GM10847 (cell line): Measurements from ENCODE around the gene MMP2.

Experiments
- POLR2A ChIP-seq: IDR thresholded peaks from 2 replicates; pipeline ENCODE4 v1.6.1; 2011; ENCODE audit not compliant: insufficient read length; ENCODE audit errors: extremely low read depth

Gene MMP2

DNA sequence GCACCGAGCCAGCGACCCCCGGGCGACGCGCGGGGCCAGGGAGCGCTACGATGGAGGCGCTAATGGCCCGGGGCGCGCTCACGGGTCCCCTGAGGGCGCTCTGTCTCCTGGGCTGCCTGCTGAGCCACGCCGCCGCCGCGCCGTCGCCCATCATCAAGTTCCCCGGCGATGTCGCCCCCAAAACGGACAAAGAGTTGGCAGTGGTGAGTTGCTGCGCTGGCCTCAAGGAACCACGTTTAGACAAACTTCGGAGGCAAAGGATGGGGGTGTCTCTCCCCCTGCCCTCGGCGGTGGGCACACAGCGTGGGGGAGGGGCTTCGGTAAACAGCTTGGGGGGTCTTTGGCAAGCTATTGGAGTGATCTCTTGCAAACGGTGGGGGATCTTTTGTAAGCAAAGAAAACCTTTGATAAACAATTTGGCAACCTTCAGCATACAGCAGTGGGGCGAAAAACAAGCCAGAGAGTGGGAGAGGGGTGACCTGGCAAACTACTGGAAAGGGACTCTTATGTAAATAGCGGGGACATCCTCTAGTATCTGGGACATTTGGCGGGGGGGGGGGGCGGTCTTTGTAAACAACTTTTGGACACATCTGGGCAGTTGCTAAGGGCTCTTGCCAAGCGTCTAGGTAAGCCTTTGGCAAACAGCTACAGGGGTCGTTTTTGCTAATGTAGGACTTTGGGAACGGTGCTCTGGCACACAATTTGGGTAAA, 587 bp downstream of the MMP2 start:
- TF ChIP-seq POLR2A, result no peak

DNA sequence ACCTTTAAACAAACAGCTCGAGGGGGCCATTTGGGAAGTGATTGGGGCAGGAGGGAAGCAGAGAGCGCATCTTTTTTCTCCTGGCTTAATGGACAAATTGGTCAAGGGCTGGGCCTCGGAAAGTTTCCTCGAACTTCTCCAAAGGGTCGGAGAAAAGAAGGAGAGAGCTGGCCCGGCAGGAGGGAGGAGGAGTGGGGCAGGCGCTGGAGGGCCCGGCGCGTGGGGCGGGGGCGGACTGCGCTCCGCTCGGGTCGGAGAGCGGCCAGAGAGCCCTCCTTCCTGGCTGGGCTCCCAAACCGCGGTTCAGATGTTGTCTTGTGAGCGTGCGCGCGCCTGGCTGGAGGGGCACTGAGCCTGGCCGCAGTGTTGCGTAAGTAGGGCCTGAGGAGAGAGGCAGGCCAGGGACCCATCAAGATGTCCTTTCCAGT, 1.2 kb downstream of the MMP2 start:
- no peak for TF ChIP-seq POLR2A

DNA sequence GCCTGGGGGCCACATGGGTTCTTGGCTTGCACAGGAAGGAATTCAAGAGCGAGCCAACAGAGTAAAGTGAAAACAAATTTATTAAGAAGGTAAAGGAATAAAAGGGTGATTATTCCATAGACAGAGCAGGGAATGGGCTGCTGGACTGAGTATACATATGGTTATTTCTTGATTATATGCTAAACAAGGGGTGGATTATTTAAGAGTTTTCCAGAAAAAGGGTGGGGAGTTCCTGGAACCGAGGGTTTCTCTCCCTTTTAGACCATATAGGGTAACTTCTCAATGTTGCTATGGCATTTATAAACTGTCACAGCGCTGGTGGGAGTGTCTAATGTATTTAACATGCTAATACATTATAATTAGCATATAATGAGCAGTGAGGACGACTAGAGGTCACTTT, 2.0 kb downstream of the MMP2 start:
- no peak for TF ChIP-seq POLR2A

DNA sequence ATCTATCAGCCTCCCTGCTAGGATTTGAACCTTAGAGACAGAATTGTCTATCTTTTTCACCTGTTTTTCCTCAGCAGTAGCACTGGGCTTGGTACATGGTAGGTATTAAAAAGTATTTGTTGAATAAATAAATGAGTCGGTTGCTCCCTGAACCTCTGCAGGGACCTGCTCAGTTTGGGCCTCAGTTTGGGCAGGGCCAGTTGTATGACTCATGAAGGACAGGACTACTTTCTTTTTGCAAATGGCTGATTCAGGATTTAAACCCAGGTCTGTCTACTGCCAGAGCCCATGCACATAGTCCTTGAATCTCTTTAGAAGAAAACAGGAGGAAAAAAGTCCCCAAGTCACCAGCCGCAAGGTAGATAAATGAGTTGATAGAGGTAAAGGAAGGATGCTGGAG, 3.1 kb downstream of the MMP2 start:
- no peak for TF ChIP-seq POLR2A

DNA sequence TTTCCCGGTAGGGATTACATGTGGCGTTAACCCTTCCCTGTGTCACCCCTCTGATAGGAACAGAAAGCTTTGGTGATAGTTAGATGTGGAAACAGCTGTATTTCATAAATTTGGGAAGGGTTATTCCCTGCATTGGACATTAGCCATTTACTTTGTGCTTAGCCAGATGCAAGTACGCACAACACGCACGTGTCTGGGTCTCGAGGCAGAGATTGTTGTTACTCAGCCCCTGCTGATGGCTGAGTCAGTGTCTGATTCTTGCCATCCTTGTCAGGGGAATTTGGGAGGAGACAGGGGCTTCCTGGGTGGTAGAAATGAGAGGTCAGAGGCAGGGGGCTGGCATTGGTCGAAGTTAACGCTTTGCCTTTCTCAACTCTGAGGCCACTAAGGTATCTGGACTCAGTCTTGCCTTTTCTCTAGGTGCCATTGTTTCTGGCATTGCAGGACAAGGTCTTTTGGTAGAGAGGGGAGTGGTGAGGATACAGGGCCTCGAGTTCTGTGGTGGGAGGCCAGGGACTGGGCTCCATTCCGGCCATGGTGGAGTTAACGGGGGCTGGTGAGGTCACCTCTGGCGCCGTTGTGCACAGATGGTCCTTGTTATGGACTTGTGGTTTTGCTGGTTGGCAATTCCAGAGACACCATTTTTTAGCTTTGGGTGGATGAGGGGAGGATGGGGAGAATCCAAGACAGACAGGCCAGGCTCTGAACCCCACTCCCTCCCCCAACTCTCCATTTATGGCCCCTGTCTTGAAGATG, 8.2 kb downstream of the MMP2 start:
- no peak for TF ChIP-seq POLR2A

DNA sequence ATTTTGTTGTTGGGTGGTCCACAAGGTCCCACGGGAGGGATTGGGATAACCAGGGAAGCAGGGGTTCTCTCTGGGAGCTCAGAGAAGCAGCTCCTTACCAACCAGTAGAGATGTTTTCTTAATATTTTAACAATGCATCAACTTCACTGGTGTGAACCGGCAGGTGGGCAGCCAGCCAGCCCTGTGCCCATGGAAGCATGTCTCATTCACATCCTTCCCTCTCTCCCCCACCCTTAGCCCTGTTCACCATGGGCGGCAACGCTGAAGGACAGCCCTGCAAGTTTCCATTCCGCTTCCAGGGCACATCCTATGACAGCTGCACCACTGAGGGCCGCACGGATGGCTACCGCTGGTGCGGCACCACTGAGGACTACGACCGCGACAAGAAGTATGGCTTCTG, 9.3 kb downstream of the MMP2 start:
- TF ChIP-seq POLR2A, result no peak

DNA sequence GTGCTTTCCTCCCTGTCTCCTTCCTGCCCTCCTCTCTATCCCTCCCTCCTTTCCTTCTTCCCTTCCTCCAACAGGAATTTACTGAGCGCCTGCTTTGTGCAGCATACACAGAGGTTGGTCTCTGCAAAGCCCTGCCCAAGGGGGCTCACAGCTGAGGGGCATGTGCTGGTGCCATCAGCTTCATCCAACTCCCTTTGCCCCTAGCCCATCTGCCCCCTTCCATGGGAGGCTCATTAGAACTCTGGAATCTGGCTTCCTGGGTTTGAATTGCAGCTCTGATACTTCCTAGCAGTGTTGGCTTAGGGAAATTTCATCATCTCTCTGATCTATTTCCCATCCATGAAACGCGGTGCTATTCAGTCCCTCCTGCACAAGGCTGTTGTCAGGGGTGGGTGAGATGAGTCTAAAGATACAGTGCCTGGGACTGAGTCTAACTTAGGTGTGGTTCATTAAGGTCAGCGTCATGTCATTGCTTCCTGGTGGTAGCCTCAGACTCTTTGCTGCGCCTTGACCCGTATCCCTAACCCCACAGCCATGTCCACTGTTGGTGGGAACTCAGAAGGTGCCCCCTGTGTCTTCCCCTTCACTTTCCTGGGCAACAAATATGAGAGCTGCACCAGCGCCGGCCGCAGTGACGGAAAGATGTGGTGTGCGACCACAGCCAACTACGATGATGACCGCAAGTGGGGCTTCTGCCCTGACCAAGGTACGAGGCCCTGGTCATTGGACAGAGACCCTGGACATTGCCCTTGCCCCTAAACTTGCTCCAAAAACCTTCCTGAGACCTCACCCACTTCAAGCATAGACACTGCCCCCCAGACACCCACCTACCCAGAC, 10.3 kb downstream of the MMP2 start:
- TF ChIP-seq POLR2A, result no peak

DNA sequence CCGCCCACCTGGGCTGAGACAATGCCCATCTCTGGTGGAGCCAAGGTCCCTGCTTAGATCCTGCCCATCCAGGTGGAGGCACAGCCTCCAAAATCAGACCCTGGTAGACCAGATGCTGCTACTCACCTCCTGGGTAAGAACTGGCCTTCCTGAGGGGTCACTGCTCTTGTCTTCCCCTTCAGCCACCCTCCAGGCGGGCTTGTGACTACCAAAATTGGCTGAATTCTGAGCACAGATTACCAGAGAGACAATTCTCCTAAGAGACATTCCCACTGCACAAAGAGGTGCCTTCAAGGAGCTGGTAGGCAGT, 10.9 kb downstream of the MMP2 start:
- TF ChIP-seq POLR2A, result no peak

DNA sequence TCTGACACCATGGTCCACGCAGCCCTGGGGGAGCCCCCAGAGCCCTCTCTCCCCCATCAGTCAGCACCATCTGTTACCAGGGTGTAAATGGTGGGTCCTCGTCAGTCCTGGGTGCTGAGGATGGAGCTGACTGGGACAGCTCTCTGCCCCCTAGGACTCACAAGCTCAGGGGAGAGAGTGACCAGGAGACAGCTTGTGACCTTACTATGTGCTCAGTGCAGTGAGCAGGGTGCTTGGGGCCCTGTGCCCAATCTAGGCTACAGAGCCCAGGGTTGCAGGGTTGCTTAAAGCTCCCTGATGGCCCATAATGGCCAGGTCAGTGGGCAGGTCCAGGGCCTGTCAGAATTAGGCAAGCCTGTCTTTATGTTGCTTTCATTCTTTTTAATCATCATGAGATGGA, 11.3 kb downstream of the MMP2 start:
- TF ChIP-seq POLR2A, result no peak

DNA sequence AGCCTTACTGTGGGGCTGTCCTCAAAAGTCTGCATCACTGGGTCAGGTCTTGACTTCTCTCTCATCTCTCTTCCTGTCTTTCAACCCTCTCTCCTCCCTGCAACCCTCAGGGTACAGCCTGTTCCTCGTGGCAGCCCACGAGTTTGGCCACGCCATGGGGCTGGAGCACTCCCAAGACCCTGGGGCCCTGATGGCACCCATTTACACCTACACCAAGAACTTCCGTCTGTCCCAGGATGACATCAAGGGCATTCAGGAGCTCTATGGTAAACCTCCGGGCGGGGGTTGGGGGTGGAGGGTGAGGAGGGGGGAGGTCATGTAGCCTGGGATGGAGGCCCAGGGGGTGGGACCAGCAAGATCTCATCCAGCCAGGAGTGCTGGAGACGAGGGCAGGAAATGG, 12.7 kb downstream of the MMP2 start:
- no peak for TF ChIP-seq POLR2A

DNA sequence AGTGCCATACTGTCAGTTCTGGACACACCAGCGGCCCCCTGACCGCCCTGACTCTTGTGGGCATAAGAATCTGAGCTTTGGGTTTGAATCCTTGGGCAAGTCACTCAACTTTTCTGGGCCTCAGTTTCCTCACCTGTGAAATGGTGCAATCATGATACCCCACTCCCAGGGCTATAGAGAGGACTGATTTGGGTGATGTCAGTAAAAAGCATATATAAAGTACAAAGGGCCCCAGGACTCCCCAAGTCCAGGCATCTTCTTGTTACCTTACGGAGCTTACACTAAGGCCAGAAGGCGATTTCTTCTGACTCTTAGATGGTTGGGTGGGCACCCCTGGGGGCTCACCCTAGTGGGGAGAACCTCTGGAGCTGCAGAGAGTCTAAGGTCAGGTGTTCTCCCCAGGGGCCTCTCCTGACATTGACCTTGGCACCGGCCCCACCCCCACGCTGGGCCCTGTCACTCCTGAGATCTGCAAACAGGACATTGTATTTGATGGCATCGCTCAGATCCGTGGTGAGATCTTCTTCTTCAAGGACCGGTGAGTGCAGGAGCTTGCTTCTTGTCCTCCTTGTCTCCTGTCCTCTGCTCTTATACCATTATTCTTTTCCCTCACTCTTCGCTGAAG, 13.9 kb downstream of the MMP2 start:
- TF ChIP-seq POLR2A, result no peak

DNA sequence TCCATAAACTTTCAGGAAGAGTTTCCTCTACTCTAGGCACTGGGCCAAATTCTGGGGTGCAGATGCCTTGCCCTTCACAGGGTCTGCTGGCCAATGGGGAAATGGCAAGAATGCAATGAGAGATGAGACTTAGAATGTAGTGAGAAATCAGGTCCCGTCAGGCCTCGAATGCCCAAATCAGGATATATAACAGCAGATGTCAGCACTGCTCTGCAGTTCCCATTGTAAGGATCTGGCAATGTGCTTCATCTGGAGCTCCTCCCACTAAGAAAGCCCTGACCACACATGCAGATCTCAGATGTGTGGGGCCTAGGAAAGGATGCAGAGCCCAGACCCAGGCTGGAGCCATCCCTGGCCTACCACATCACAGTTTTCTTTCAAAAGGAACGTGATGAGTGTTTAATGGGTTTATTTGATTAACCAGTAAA, 16.0 kb downstream of the MMP2 start:
- TF ChIP-seq POLR2A, result no peak

DNA sequence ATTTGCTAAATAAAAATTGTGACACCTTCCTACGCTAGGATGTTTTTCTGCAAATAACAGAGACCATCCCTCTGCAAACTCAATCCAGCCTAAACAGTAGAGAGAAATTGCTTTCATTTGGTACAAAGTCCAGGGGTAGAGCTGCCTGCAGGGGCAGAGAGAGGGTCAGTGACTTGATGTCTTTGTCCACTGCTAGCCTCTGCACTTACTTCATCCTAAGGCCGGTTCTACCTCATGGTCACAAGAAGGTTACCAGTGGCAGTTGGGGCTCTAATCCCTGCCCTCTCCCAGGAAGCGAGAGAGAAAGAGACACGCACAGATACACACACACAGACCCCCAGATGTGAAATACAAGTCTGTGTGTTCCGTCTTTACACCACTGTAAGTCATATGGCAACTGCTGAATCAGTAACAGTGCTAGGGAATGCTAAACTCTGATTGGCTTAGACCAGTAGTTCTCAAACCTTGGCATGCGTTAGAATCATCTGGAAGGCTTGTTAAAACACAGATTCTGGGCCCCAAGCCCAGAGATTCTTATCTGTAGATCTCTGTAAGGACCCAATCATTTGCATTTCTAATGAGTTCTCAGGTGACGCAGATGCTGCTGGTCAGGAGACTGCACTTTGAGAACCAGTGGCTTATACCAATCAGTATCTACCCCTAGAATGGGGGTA, 16.8 kb downstream of the MMP2 start:
- TF ChIP-seq POLR2A, result no peak

DNA sequence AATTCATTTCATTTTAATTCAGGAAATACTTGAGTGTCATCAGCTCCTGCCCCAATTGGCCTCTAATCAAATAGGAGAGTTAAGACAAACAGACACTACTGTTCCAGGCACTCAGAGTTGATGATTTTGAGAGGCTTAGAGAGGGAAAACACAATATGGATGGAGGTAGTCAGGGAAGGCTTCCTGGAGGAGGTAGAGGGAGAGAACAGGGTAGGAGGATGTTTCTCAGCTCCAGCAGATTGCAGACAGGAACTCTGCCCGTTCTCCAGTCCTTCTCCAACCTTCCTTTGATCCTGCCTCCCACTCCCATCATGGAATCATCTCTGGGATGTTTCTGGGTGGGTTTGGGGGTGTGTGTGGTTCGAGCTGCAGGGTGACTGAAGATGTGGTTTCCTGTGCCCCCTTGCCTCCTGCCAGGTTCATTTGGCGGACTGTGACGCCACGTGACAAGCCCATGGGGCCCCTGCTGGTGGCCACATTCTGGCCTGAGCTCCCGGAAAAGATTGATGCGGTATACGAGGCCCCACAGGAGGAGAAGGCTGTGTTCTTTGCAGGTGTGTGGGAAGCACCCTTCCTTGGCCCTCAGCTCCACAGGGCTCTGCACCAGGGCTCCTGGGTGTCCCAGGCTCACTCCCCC, 17.6 kb downstream of the MMP2 start:
- no peak for TF ChIP-seq POLR2A

DNA sequence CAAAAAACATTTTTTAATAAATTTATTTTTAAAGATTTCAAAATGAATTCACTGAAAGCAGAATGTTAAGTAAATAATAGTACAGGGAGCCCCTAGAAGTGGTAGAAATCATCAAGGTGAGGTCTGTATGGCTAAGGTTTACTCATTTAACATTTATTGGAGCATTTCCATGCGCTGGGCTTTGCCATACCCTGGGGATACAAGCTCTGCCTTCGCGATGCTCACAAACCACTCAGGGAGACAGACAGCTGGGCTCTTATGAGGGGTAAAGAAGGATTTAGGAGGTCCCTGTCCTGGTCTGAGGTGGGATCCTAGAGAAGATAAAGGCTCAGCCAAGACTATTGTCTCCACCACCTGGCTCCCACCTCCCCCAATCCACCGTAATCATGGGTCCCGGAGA, 18.6 kb downstream of the MMP2 start:
- no peak for TF ChIP-seq POLR2A

DNA sequence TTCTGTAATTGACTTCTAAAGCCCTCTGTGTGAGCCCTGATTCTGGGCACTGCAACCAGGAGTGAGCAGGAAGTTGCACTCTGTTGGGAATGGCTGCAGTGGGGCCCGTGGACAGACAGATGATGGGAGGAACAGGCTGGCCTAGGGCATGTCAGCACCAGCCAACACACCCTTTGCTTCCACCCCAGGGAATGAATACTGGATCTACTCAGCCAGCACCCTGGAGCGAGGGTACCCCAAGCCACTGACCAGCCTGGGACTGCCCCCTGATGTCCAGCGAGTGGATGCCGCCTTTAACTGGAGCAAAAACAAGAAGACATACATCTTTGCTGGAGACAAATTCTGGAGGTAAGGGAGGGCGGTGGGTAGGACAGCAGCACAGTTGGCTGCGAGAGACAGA, 19.1 kb downstream of the MMP2 start:
- no peak for TF ChIP-seq POLR2A
